RWPE2 (cell line): ENCODE measurements around the gene METTL16.

ENCODE experiments used
- ATAC-seq: fragments of 200-7000 bp; cut with Tn5 transposase; 3 replicates; pipeline ENCODE4 v1.9.1; 2021; ENCODE audit warnings: low read depth
- DNase-seq: peaks from one replicate; pipeline ENCODE4 v3.0.0-alpha.2; 2020; ENCODE audit warnings: low spot score
- H3K27ac ChIP-seq: fragments of 450-650 bp; 2 replicates; pipeline ENCODE4 v1.5.1; 2017; ENCODE audit warnings: mild to moderate bottlenecking; ENCODE audit not compliant: poor library complexity, severe bottlenecking
- H3K27me3 ChIP-seq: fragments of 250-450 bp; sonication (Bioruptor Pico); 2 replicates; pipeline ENCODE4 v1.5.1; 2021; ENCODE audit warnings: mild to moderate bottlenecking, moderate library complexity; ENCODE audit not compliant: insufficient read depth, poor library complexity, severe bottlenecking
- H3K36me3 ChIP-seq: fragments of 250-450 bp; sonication (Bioruptor Pico); 2 replicates; pipeline ENCODE4 v1.5.1; 2020; ENCODE audit warnings: low read depth, mild to moderate bottlenecking, moderate library complexity
- H3K4me1 ChIP-seq: fragments of 250-450 bp; sonication (Bioruptor Pico); 2 replicates; pipeline ENCODE4 v1.5.1; 2021; ENCODE audit warnings: mild to moderate bottlenecking, moderate library complexity; ENCODE audit not compliant: insufficient read depth, poor library complexity, severe bottlenecking
- H3K4me3 ChIP-seq: fragments of 250-450 bp; sonication (Bioruptor Pico); 2 replicates; pipeline ENCODE4 v1.5.1; 2021; ENCODE audit warnings: mild to moderate bottlenecking, moderate library complexity; ENCODE audit not compliant: severe bottlenecking
- H3K9me3 ChIP-seq: fragments of 250-450 bp; sonication (Bioruptor Pico); 2 replicates; pipeline ENCODE4 v1.5.1; 2021; ENCODE audit warnings: mild to moderate bottlenecking, moderate library complexity; ENCODE audit not compliant: severe bottlenecking
- CTCF ChIP-seq: fragments of 450-650 bp; IDR thresholded peaks from one replicate; pipeline ENCODE4 v1.5.1; 2017; ENCODE audit warnings: mild to moderate bottlenecking, moderate library complexity; ENCODE audit not compliant: poor library complexity, severe bottlenecking

The METTL16 gene

GRCh38 chr17:2400877-2401425, 110.7 kb downstream of the METTL16 start, which contains the start of gene MNT:
Gene MNT (minus strand): TSS chr17:2401060. CDS start chr17:2400712, 348 bp downstream.
- Histone ChIP-seq H3K27me3 (no peaks in the 10 kb centered on the region), H3K27ac (peak within 1 kb of the TSS; percentile 94), H3K4me3 (peak within 1 kb of the TSS; percentile 84), H3K9me3 (no peaks in the 10 kb centered on the region), H3K4me1 (peaks cover 23% of the 10 kb centered on the region), H3K36me3 (no peaks in the 10 kb centered on the region)
- no peak for TF ChIP-seq CTCF
- peak; percentile 90 for DNase-seq
- ATAC-seq, result peak; percentile 6

- Histone ChIP-seq H3K36me3 (no peaks in the 10 kb centered on the region), H3K27me3 (no peaks in the 10 kb centered on the region), H3K4me3 (peak overlapping the region; percentile 84), H3K27ac (peak overlapping the region; percentile 94), H3K4me1 (peaks cover 19% of the 10 kb centered on the region), H3K9me3 (no peaks in the 10 kb centered on the region)
- TF ChIP-seq CTCF, result no peak
- ATAC-seq (no peak), DNase-seq (no peak)
Observed at GRCh38 chr17:2400474-2400866, 111.2 kb downstream of the METTL16 start.

- DNase-seq, result peak; percentile 95
- H3K4me1 ChIP-seq, result peaks cover 12% of the 10 kb centered on the region
Observed at GRCh38 chr17:2399572-2400473, 111.9 kb downstream of the METTL16 start.

GRCh38 chr17:2398655-2399571, 112.8 kb downstream of the METTL16 start:
- ATAC-seq, result peak; percentile 8; the same call in 1 of the 3 replicates
- TF ChIP-seq CTCF, result no peak
- H3K9me3 ChIP-seq, result no peaks in the 10 kb centered on the region
- H3K36me3 ChIP-seq, result no peaks in the 10 kb centered on the region
- peaks cover 10% of the 10 kb centered on the region for H3K4me1 ChIP-seq
- peak overlapping the region; percentile 84 for H3K4me3 ChIP-seq
- H3K27ac ChIP-seq, result peak overlapping the region; percentile 94
- no peaks in the 10 kb centered on the region for H3K27me3 ChIP-seq
- DNase-seq, result no peak

More at GRCh38 chr17:2399572-2400473, 111.9 kb downstream of the METTL16 start:
- TF ChIP-seq CTCF, result no peak
- Histone ChIP-seq H3K27me3 (no peaks in the 10 kb centered on the region), H3K9me3 (no peaks in the 10 kb centered on the region), H3K27ac (peak overlapping the region; percentile 94), H3K4me3 (peak overlapping the region; percentile 84), H3K36me3 (no peaks in the 10 kb centered on the region)
- ATAC-seq, result peak; percentile 51
